DLD1 (cell line): ENCODE data around the gene AIFM1.

Source experiments
- in situ Hi-C: cut with HindIII; loops from 2 replicates; pipeline ENCODE4 v1.10.0; 2017; ENCODE audit warnings: low sequenced_read_pairs

Gene AIFM1

DNA sequence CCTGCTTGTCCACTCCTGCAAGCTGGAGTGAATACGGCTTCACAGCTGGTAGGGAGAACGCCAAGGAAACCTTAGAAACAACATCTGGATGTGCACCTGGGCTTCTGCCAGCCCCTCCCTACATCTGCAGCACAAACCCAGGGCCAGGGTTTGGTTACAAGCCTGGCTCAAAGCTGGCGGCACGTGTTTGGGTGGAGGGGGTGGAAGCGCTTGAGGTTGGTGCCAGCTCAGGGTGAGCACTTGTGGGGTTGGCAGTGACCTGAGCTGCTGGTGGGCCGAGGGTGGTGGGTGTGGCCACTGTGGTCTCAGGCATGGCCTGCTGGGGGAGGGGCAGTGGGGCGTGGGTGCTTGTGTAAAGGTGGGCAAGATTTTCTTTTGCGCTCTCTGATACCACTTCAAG is 70.9 kb downstream of the AIFM1 start:
- in situ Hi-C loops = no loop called here

DNA sequence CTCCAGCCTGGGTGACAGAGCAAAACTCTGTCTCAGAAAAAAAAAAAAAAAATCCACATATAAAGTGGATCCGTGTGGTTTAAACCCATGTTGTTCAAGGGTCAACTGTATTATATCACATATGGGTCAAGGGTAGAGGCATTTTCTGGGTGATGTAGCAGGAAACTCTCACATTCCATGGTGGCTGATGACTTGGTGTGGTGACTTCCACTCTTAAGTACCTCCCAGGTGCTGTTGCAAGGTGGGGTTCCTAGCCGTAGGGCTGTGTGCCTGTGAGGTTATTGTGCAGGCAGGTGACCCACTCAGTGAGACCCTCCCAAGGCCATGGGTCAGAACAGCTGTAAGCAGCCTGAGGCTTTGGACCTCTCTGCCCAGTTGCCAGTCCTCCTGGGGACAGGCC is 72.4 kb downstream of the AIFM1 start:
- in situ Hi-C loops = no loop called here

DNA sequence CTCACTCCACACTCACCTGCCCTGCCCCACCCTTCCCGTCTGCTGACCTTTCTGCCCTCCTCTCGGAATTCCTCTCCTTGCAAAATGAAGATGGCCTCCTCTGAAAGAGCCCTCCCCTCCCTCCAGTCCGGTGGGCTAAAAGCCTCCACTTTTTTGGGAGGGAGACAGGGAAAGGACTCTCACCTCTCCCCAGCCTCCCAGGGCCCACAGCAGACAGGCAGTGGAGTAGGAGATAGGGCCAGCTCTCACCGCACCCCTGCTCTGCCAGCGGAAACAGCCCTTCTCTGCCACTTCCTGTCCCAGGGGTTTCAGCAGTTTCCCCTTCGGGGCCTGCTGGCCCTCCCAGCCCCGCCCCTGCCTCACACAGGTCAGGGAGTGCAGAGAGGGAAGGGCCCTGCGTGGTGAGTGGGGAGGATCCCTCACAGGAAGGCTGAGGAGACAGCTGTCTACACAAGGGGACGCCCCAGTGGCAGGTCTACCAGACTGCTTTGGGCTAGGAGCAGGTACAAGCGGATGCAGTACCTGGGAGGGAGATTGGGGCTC is 73.6 kb downstream of the AIFM1 start:
- in situ Hi-C loops = no loop called here

DNA sequence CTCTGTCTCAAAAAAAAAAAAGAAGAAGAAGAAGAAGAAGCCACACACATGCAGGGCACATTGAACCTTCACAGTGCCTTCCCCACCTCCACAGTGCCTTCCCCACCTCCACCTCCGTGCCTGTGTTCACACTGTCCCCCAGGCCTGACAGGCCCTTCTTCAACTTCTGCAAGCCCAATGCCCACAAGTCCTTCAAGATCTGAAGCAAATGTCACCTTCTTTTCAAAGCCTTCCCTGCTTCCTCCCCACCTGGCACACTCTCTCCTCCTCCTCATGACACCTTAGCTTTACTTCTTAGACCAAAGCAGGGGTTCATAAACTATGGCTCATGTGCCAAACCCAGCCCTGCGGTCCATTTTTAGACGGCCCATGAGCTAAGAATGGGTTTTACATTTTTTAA is 75.3 kb downstream of the AIFM1 start:
- in situ Hi-C loops = no loop called here

DNA sequence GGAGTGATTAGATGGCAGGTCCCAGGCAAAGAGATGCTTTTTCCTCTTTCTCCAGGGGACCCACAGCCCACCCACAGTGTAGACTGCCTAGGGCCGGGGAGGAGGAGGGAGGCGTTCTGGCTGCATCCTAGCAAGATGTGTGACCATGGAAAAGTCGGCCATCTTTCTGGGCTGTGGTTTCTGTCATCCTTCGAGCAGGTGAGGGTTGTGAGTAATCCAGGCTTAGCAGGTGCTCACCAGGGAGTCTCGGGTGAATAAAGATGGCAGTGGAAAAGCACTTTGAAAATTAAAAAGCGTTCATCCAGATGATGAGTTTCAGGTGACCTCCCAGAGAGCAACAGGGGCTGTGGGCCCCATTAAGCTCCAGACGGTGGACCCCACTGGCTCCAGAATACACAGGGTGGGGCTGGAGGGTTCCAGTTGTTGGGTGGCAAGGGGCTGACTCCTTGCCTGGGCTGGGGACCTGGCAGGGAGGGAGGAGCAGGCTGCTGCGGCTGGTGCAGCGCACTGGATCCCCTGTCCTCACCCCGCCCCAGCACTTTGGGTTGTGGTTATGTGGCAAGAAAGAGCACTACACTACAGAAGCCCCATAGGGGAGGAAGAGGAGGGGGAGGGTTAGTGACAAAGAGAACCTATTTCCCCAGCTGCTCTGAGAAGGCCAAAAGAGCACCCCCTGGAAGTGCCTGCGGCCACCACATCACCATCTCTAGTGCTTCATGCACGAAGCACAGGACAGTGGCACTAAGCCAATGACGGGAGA is 79.0 kb downstream of the AIFM1 start:
- in situ Hi-C loops = no loop called here

DNA sequence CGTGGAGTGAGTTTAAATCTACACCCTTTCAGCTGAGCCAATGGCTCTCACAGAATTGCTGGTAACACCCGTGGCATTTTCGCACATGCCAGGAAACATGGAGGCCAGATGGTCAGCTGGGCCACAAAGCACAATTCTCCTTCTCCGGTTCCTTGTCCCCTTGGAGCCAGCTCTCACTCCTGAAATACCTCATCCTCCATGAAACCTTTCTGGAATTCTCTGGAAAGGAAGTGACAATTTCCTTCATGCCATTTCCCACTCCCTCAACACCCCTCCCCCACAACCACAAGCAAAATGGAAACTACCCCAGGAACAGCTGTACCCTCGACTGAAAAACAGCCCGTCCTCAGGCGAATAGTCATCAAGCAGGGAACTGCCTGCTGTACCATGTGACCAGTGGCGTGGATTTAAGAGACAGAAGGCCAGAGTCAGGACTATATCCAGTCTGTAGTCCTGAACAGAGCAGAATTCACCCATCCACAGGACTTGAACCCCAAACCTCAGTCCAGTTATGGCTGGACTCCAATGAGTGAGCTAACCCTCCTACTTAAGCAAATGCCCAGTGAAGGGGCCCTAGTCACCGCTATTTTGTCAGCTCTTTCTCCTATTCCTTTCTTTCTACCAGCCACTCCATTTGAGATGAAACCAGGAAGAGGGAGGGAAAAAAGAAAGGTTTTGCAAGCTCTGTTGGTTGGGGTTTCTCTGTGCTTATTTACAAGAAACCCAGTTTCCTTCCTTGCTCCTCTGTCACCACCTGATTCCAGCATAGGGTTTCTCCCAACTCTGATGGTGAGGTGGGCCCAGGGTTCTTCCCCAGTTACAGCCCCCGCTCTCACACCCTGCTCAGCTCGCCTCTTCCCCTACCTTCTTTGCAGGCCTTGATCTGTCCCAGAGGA is 79.8 kb downstream of the AIFM1 start:
- in situ Hi-C loops = no loop called here

DNA sequence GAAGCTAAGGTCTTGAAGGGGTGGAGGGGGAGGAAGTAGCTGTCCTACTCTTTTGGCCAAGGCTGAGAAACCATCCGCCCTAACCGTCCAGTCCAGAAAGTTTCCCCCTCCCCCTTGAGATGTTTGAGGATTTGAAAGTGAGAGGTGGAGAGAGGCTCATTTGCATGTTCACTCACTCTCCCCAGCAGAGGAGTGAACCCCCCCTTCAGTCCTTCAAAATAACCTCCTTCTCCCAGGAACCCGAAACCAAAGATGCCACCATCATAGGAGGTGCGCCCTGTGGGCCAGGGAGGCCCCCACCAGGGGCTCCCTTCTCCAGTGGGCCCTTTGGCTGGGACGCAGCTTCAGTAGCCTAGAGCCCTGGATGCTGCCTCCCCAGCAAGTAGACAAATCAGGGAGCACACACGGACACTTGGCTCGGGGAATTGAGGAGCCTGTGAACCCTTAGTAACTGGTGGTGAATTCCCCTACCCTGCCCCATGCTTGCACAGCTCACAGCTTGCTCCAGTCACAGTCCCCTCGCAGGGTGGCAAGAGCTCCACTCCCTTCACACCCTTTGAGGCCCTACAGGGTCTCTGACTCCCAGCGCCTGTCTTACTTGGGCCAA is 80.9 kb downstream of the AIFM1 start:
- in situ Hi-C loops = no loop called here

DNA sequence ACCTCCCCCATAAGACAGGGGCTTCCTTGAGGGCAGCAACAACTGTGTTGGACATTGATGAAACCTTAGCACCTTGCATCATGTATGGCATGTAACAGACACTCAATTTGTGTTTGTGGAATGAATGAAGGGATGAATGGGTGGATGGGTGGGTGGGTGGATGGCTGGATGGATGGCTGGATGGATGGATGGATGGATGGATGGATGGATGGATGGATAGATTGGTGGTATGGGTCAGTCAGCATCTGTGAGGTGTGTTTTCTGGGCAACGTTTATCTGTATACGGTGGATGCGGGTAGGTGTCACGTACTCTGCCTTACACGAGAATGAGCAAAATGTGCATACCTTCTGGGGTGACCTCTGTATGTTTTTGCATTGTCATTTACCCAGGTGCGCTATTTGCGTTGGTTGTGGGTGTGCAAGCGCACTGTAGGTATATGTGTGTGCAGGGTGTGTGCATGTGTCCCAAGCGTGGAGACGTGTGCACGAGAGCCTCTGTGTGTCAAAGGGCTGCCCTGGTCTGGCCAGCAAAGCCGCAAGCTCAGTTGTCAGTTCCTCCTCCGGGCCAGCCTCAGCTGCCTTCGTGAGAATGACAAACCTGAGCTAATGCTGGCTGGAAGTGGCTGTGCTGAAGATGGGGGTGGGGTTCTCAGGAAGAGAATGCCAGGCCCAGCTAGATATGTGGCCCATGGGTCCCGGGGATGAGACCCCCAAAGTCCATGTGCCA is 81.8 kb downstream of the AIFM1 start:
- in situ Hi-C loops = no loop called here

DNA sequence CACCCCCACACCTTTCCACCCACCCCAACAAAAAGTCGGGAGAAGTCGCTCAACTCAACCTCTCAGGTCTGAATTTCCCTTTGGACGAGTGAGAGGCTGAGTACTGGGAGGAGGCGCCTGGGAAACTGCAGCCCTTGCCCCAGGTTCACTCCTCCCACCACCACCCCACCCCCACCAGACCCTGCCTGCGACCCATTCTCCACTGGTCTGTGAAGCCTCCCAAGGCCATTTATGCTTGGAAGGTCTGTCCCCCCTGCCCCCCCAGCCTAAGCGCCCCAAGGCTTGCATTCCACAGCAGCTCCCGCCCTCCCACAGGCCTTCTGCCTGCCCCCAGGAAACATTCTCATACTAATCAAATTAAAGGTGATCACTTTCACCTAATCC is 82.5 kb downstream of the AIFM1 start:
- in situ Hi-C loops = no loop called here

DNA sequence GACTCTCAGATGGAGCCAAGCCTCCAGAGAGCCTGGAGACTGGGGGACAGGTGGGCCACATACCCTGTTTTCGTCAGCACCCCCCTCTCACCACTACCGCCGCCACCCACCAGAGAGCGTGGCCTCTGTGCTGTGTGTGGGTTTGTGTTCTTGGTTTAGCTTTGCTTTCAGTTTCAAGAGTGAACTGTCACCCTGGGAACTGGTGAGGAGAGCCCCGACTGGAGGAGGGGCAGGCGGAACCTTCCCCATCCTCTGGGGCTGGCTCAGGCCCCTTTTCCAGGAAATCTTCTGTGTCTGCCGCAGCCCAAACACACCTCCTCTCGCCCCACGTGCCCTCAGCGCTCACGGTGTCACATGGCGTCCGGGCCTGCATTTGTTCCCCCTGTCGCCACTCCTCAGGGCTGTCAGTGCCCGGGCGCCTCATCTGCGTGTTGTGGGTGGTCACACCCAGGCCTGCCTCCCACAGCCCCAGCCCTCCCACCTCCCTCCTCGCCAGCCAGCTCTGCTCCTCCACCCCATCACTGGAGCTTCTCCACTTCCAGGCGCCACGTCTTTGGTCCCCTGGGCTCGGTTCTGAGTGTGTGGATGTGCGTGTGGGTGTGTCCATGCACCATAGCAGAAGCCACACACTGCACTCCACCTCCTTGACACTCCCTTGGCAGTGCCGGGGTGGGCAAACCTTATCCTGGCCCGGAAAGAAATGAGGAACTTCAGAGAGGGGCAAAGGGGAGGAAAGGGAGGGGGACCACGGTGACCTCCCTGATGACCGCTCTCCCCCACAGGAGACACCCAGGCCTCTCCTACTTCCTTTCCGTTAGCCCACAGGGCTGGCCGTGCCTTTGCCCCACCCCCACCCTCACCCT is 83.2 kb downstream of the AIFM1 start:
- in situ Hi-C loops = no loop called here

DNA sequence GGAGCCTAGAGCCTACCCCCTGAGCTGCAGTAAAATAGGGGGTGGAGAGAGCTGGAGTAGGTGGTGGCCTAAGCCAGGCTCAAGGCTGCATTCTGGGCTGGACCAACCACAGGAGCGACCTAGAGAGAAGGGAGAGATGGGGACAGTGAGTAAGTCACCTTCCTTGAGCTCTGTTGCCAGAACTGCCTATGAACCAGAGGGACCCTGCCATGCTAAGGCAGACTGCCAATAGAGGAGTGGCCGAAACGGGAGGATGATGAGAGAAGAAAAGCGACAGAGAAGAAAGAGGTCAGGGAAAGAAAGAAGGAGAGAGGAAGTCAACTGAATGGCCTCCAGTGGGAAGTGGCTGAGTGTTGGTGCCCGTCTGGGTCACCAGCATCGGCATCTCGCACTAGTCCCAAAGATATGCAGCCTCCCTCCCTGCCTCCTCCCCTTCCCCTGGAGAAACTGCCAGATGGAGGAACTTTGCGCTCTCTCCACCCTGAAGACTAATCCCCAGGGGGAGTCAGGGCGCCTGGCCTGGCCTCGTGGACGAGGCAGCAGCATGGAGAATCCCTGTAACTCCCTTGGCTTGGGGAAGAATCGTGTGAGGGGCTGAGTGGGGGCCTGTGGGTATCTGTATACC is 84.1 kb downstream of the AIFM1 start:
- in situ Hi-C loops = no loop called here

DNA sequence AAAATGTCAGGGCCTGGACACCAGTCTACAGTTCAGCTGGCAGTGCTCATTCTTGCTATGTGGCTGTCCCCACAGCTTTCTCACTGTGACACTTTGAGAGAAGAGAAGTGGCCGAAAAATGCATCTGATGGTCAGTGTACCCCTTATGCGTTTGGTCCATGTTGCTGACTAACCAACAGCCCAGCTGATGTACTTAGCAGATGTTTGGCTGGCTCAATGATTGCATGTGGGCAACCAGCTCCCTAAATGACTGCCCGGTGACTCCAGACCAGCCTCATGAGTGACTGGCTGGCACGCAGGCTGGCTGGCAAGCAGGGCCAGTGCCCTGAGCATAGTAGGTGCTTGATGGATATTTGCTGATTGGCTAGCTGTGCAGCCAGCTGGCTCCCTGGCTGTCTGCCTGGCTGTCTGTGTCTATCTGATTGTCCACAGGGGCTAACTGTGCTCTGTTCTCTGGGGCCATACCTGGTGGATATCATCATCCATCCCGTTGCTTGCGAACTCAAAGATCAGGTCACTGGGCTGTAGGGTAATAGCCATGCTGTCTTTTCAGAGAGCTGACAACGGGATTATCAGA is 84.8 kb downstream of the AIFM1 start:
- in situ Hi-C loops = no loop called here

DNA sequence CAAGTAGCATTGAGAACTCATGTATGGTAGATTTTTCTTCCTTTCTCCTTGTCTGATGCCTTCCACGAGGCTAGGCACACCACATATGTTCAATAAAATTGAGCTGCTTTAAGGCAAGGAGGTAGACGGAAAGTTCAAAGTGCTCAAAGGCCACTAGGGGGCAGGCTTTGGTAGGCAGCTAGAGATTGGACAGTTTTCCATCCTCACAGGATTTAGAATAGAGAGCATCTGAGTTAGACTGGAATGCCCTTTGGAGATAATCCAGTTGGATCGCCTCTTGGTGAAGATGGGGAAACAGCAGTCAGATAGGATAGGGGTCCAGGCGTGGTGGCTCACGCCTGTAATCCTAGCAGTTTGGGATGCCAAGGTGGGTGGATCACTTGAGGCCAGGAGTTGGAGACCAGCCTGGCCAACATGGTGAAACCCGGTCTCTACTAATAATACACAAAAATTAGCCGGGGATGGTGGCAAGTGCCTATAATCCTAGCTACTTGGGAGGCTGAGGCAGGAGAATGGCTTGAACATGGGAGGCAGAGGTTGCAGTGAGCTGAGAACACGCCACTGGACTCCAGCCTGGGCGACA is 85.7 kb downstream of the AIFM1 start:
- in situ Hi-C loops = no loop called here
